Esophagus muscularis mucosa (tissue), 4 donors: ENCODE data around the gene MTHFD2L. TPM values are rescaled to one million over a fixed set of nuclear protein-coding genes. Genes with fewer than 3 reads are reported as not detected.

Experiments used
- DNase-seq: peaks from one replicate; pipeline ENCODE4 v3.0.0-alpha.2; 2017; ENCODE audit errors: extremely low spot score
- H3K27ac ChIP-seq, 4 donors: fragments of 200-600 bp; sonication (generic); replicated peaks in 1 of 4; 1 replicate in 3 of 4; 2 replicates in 1 of 4; pipeline ENCODE4 v1.5.1; 2016 to 2019; ENCODE audit warnings: mild to moderate bottlenecking in 1 of 4
- H3K27me3 ChIP-seq, 4 donors: fragments of 200-600 bp; sonication (generic); one replicate each; pipeline versions ENCODE4 v1.5.1 to v1.6.0; 2016 to 2019
- H3K36me3 ChIP-seq, 4 donors: fragments of 200-600 bp; sonication (generic); one replicate each; pipeline ENCODE4 v1.5.1; 2016 to 2019
- H3K4me1 ChIP-seq, 4 donors: fragments of 200-600 bp; sonication (generic); one replicate each; pipeline ENCODE4 v1.5.1; 2016 to 2019
- H3K4me3 ChIP-seq, 4 donors: fragments of 200-600 bp; sonication (generic); 1 replicate in 2 of 4; 2 replicates in 2 of 4; pipeline ENCODE4 v1.5.1; 2016 to 2019; ENCODE audit warnings: mild to moderate bottlenecking in 4 of 4, moderate library complexity in 1 of 4
- H3K9me3 ChIP-seq, 4 donors: fragments of 200-600 bp; sonication (generic); 1 replicate in 3 of 4; 2 replicates in 1 of 4; pipeline ENCODE4 v1.5.1; 2016 to 2019
- CTCF ChIP-seq, 3 experiments: fragments of 200-600 bp in 2 of 3; fragments of 450-650 bp in 1 of 3; sonication (generic) in 2 of 3; IDR thresholded peaks; one replicate each; pipeline ENCODE4 v1.5.1; 2017 to 2019; ENCODE audit warnings: antibody characterized with exemption in 3 of 3, mild to moderate bottlenecking in 2 of 3, moderate library complexity in 1 of 3
- EP300 ChIP-seq: sonication (generic); formaldehyde crosslinking; IDR thresholded peaks from one replicate; pipeline ENCODE4 v1.6.1; 2017; ENCODE audit warnings: antibody characterized with exemption
- POLR2A ChIP-seq: fragments of 450-650 bp; IDR thresholded peaks from one replicate; pipeline ENCODE4 v1.6.1; 2017; ENCODE audit warnings: antibody characterized with exemption, moderate library complexity, mild to moderate bottlenecking, low read depth
- POLR2AphosphoS5 ChIP-seq, 2 donors: sonication (generic); formaldehyde crosslinking; IDR thresholded peaks; one replicate each; pipeline ENCODE4 v1.6.1; 2017; ENCODE audit warnings: antibody characterized with exemption in 2 of 2
- WGBS: methylation state at CpG from one replicate; pipeline ENCODE4 v1.1.5; 2018; 5-methylcytosine and 5-hydroxymethylcytosine counted together
- intact Hi-C: fragments of 100-400 bp; cut with DNase I; formaldehyde crosslinking; loops from one replicate; pipeline ENCODE4 v1.15.1; 2023
- total RNA-seq, 4 donors: library from RNA; depleted of rRNA; stranded (reverse); fragments of >200 nt; gene quantifications; one replicate each; pipeline versions ENCODE4 v1.1.0 to v1.2.1, GENCODE V29; 2016

Gene MTHFD2L
- total RNA-seq, 4 donors from 2014 or later: 10.2 to 23.7 (median 19.2) TPM

GRCh38 chr4:74132944-74133343 lies 25.0 kb upstream of the MTHFD2L start:
- Histone ChIP-seq H3K4me1 (no peaks in the 10 kb centered on the region), H3K36me3 (no peaks in the 10 kb centered on the region), H3K27me3 (no peaks in the 10 kb centered on the region), H3K4me3 (no peak overlapping the region), H3K27ac (no peak overlapping the region), H3K9me3 (peaks cover 0 to 3% (median 0%) of the 10 kb centered on the region in 4 donors)
- DNase-seq: no peak
- TF ChIP-seq EP300: no peak
- no peak for TF ChIP-seq POLR2A
- TF ChIP-seq POLR2AphosphoS5 (IDR thresholded peaks at IDR 0.05): no peak
- TF ChIP-seq CTCF (IDR thresholded peaks at IDR 0.05): no peak
- WGBS: 92% methylated on average over 1 of the region's 1 CpG
- intact Hi-C loops: loop anchor here (5.0 to 10.0 kb wide), 3 partner anchors 98 to 538 kb away; partner anchors contain the start of gene CXCL3

- 31% methylated on average over 8 of the region's 8 CpGs for WGBS
- intact Hi-C loops: loop anchor here (5.0 to 10.0 kb wide), 3 partner anchors 99 to 539 kb away; partner anchors contain the start of gene CXCL3
- no peaks in the 10 kb centered on the region for H3K4me1 ChIP-seq
Measured at GRCh38 chr4:74133786-74134499, 24.0 kb upstream of the MTHFD2L start.

GRCh38 chr4:74134500-74134852 lies 23.4 kb upstream of the MTHFD2L start:
- H3K36me3 ChIP-seq: no peaks in the 10 kb centered on the region
- H3K27me3 ChIP-seq: no peaks in the 10 kb centered on the region
- 40% methylated on average over 2 of the region's 2 CpGs for WGBS
- no peak for DNase-seq
- H3K27ac ChIP-seq: no peak overlapping the region
- no peaks in the 10 kb centered on the region for H3K4me1 ChIP-seq
- intact Hi-C loops: loop anchor here (5.0 to 10.0 kb wide), 3 partner anchors 100 to 540 kb away; partner anchors contain the start of gene CXCL3
- H3K4me3 ChIP-seq: no peak overlapping the region
- TF ChIP-seq EP300 (no peak), POLR2A (no peak), POLR2AphosphoS5 (IDR thresholded peaks at IDR 0.05) (no peak), CTCF (IDR thresholded peaks at IDR 0.05) (no peak)
- H3K9me3 ChIP-seq: peaks cover 0 to 3% (median 0%) of the 10 kb centered on the region in 4 donors

More at GRCh38 chr4:74133786-74134499, 24.0 kb upstream of the MTHFD2L start:
- H3K27me3 ChIP-seq: no peaks in the 10 kb centered on the region
- TF ChIP-seq POLR2AphosphoS5 (IDR thresholded peaks at IDR 0.05): no peak
- TF ChIP-seq POLR2A: no peak
- TF ChIP-seq EP300: no peak
- peak; percentile 73 to 79 (median 77) for TF ChIP-seq CTCF (IDR thresholded peaks at IDR 0.05)
- no peak overlapping the region for H3K27ac ChIP-seq
- no peak overlapping the region for H3K4me3 ChIP-seq
- H3K36me3 ChIP-seq: no peaks in the 10 kb centered on the region
- H3K9me3 ChIP-seq: peaks cover 0 to 3% (median 0%) of the 10 kb centered on the region in 4 donors
- DNase-seq: no peak

- WGBS: 92% methylated on average over 4 of the region's 4 CpGs
- no peaks in the 10 kb centered on the region for H3K4me1 ChIP-seq
- peaks cover 0 to 5% (median 0%) of the 10 kb centered on the region in 4 donors for H3K27me3 ChIP-seq
- no peak for DNase-seq
- no peaks in the 10 kb centered on the region for H3K9me3 ChIP-seq
- no peak for TF ChIP-seq POLR2AphosphoS5 (IDR thresholded peaks at IDR 0.05)
- TF ChIP-seq CTCF (IDR thresholded peaks at IDR 0.05): no peak
- no peak for TF ChIP-seq EP300
- H3K27ac ChIP-seq: no peak overlapping the region
- no peak overlapping the region for H3K4me3 ChIP-seq
- no peaks in the 10 kb centered on the region for H3K36me3 ChIP-seq
- intact Hi-C loops: no loop called here
Measured at GRCh38 chr4:74146581-74147129, 11.3 kb upstream of the MTHFD2L start.
